ENCODE measurements around the gene KSR2.
"Not testable (repeated sequence)": the region's sequence is repeated elsewhere in the genome, so short reads cannot be mapped to it uniquely, and the experiment has no call there.

The KSR2 gene

GRCh38 chr12:117805865-117806264, 162.9 kb downstream of the KSR2 start:
- no peak for DNase-seq
- peaks cover 35% of the 10 kb centered on the region for H3K27me3 Mint-ChIP-seq
- ATAC-seq, result no peak

GRCh38 chr12:117803001-117803400, 165.8 kb downstream of the KSR2 start:
- Mint-ChIP-seq H3K4me3 (no peak overlapping the region), H3K9me3 (no peaks in the 10 kb centered on the region), H3K27me3 (peaks cover 14% of the 10 kb centered on the region), H3K4me1 (no peaks in the 10 kb centered on the region), H3K27ac (no peak overlapping the region)
- no peak for ATAC-seq
- no peak for DNase-seq

More at GRCh38 chr12:117805865-117806264, 162.9 kb downstream of the KSR2 start:
- no peak overlapping the region for H3K27ac Mint-ChIP-seq
- H3K4me1 Mint-ChIP-seq, result no peaks in the 10 kb centered on the region
- no peaks in the 10 kb centered on the region for H3K9me3 Mint-ChIP-seq
- no peak overlapping the region for H3K4me3 Mint-ChIP-seq

GRCh38 chr12:117800711-117801110, 168.1 kb downstream of the KSR2 start:
- H3K4me1 Mint-ChIP-seq, H3K9me3 Mint-ChIP-seq, DNase-seq, H3K27ac Mint-ChIP-seq, ATAC-seq, H3K4me3 Mint-ChIP-seq: not testable (repeated sequence)
- peaks cover 10% of the 10 kb centered on the region for H3K27me3 Mint-ChIP-seq

GRCh38 chr12:117797202-117797601, 171.6 kb downstream of the KSR2 start:
- Mint-ChIP-seq H3K9me3 (peaks cover 0 to 3% of the 10 kb centered on the region in 2 donors), H3K27ac (no peak overlapping the region), H3K4me1 (no peaks in the 10 kb centered on the region), H3K4me3 (no peak overlapping the region), H3K27me3 (peaks cover 5% of the 10 kb centered on the region)
- no peak for DNase-seq
- no peak for ATAC-seq

- ATAC-seq (no peak), DNase-seq (no peak)
- no peak overlapping the region for H3K4me3 Mint-ChIP-seq
- H3K4me1 Mint-ChIP-seq, result no peaks in the 10 kb centered on the region
- no peak overlapping the region for H3K27ac Mint-ChIP-seq
- peaks cover 0 to 3% of the 10 kb centered on the region in 2 donors for H3K9me3 Mint-ChIP-seq
- H3K27me3 Mint-ChIP-seq, result no peaks in the 10 kb centered on the region
These were observed 175.8 kb downstream of the KSR2 start for GRCh38 chr12:117792877-117793424.

GRCh38 chr12:117792471-117792870, 176.3 kb downstream of the KSR2 start:
- no peaks in the 10 kb centered on the region for H3K27me3 Mint-ChIP-seq
- DNase-seq (no peak), ATAC-seq (no peak)
- H3K4me3 Mint-ChIP-seq, result no peak overlapping the region
- H3K27ac Mint-ChIP-seq, result no peak overlapping the region
- H3K4me1 Mint-ChIP-seq, result no peaks in the 10 kb centered on the region
- H3K9me3 Mint-ChIP-seq, result peaks cover 0 to 3% of the 10 kb centered on the region in 2 donors

- no peak for DNase-seq
These were observed 177.8 kb downstream of the KSR2 start for GRCh38 chr12:117790948-117791347.

GRCh38 chr12:117790198-117790597, 178.6 kb downstream of the KSR2 start:
- no peak for DNase-seq
- Mint-ChIP-seq H3K4me3 (no peak overlapping the region), H3K27ac (no peak overlapping the region), H3K4me1 (no peaks in the 10 kb centered on the region), H3K27me3 (no peaks in the 10 kb centered on the region), H3K9me3 (no peaks in the 10 kb centered on the region)
- no peak for ATAC-seq

More at GRCh38 chr12:117790948-117791347, 177.8 kb downstream of the KSR2 start:
- Mint-ChIP-seq H3K27ac (no peak overlapping the region), H3K9me3 (no peaks in the 10 kb centered on the region), H3K27me3 (no peaks in the 10 kb centered on the region), H3K4me3 (no peak overlapping the region), H3K4me1 (no peaks in the 10 kb centered on the region)
- no peak for ATAC-seq

GRCh38 chr12:117789195-117789912, 179.4 kb downstream of the KSR2 start:
- H3K27me3 Mint-ChIP-seq, result no peaks in the 10 kb centered on the region
- ATAC-seq (no peak), DNase-seq (no peak)
- H3K4me3 Mint-ChIP-seq, result no peak overlapping the region
- H3K27ac Mint-ChIP-seq, result no peak overlapping the region
- H3K9me3 Mint-ChIP-seq, result peaks cover 0 to 5% of the 10 kb centered on the region in 2 donors
- no peaks in the 10 kb centered on the region for H3K4me1 Mint-ChIP-seq

- ATAC-seq (no peak), DNase-seq (no peak)
- H3K27me3 Mint-ChIP-seq, result no peaks in the 10 kb centered on the region
- H3K9me3 Mint-ChIP-seq, result peaks cover 0 to 5% of the 10 kb centered on the region in 2 donors
- no peak overlapping the region for H3K4me3 Mint-ChIP-seq
- no peak overlapping the region for H3K27ac Mint-ChIP-seq
- no peaks in the 10 kb centered on the region for H3K4me1 Mint-ChIP-seq
These were observed 190.1 kb downstream of the KSR2 start for GRCh38 chr12:117778656-117779055.

GRCh38 chr12:117774941-117775775, 193.6 kb downstream of the KSR2 start:
- DNase-seq (no peak), ATAC-seq (peak; percentile 42)
- Mint-ChIP-seq H3K27ac (no peak overlapping the region), H3K27me3 (no peaks in the 10 kb centered on the region), H3K4me1 (no peaks in the 10 kb centered on the region), H3K4me3 (no peak overlapping the region), H3K9me3 (no peaks in the 10 kb centered on the region)

GRCh38 chr12:117768860-117769259, 199.9 kb downstream of the KSR2 start:
- H3K4me3 Mint-ChIP-seq, result no peak overlapping the region
- ATAC-seq (no peak), DNase-seq (no peak)
- H3K27me3 Mint-ChIP-seq, result no peaks in the 10 kb centered on the region
- H3K4me1 Mint-ChIP-seq, result no peaks in the 10 kb centered on the region
- H3K27ac Mint-ChIP-seq, result no peak overlapping the region
- H3K9me3 Mint-ChIP-seq, result peaks cover 0 to 17% of the 10 kb centered on the region in 2 donors

- H3K4me1 Mint-ChIP-seq, result no peaks in the 10 kb centered on the region
- DNase-seq (no peak), ATAC-seq (no peak)
- no peaks in the 10 kb centered on the region for H3K27me3 Mint-ChIP-seq
- H3K27ac Mint-ChIP-seq, result no peak overlapping the region
- H3K4me3 Mint-ChIP-seq, result no peak overlapping the region
- H3K9me3 Mint-ChIP-seq, result peaks cover 5 to 26% of the 10 kb centered on the region in 2 donors
These were observed 202.8 kb downstream of the KSR2 start for GRCh38 chr12:117766008-117766407.

GRCh38 chr12:117762143-117762542, 206.6 kb downstream of the KSR2 start:
- H3K9me3 Mint-ChIP-seq, result peaks cover 5 to 26% of the 10 kb centered on the region in 2 donors
- H3K4me3 Mint-ChIP-seq, result no peak overlapping the region
- no peak overlapping the region for H3K27ac Mint-ChIP-seq
- no peak for ATAC-seq
- no peaks in the 10 kb centered on the region for H3K4me1 Mint-ChIP-seq
- H3K27me3 Mint-ChIP-seq, result no peaks in the 10 kb centered on the region
- no peak for DNase-seq

- ATAC-seq (no peak), DNase-seq (no peak)
- peaks cover 5 to 24% of the 10 kb centered on the region in 2 donors for H3K9me3 Mint-ChIP-seq
- H3K4me1 Mint-ChIP-seq, result no peaks in the 10 kb centered on the region
- no peak overlapping the region for H3K27ac Mint-ChIP-seq
- no peak overlapping the region for H3K4me3 Mint-ChIP-seq
- no peaks in the 10 kb centered on the region for H3K27me3 Mint-ChIP-seq
These were observed 207.2 kb downstream of the KSR2 start for GRCh38 chr12:117761528-117762100.

- Mint-ChIP-seq H3K9me3 (peaks cover 5 to 18% of the 10 kb centered on the region in 2 donors), H3K27ac (no peak overlapping the region), H3K4me3 (no peak overlapping the region), H3K27me3 (no peaks in the 10 kb centered on the region), H3K4me1 (no peaks in the 10 kb centered on the region)
- ATAC-seq (peak; percentile 64), DNase-seq (no peak)
These were observed 207.8 kb downstream of the KSR2 start for GRCh38 chr12:117760990-117761389.

All from stimulated activated naive CD8-positive, alpha-beta T cell treated with anti-CD3 and anti-CD28 coated beads, Interleukin-15, amount 100 ng/mL, for 72 hours (primary cell).